K562 (cell line): Measurements from ENCODE around the gene FASTK. TPM values are rescaled to one million over a fixed set of nuclear protein-coding genes. Genes with fewer than 3 reads are reported as not detected.

Experiments
- CBX1 ChIP-seq: sonication (generic); IDR thresholded peaks from 2 replicates; pipeline ENCODE4 v1.6.1; 2016; ENCODE audit warnings: antibody characterized with exemption, low read depth, mild to moderate bottlenecking
- ELF2 ChIP-seq: fragments of 250-450 bp; sonication (Bioruptor Pico); IDR thresholded peaks from 2 replicates; pipeline ENCODE4 v1.5.0; 2021; ENCODE audit warnings: mild to moderate bottlenecking
- FOXP1 ChIP-seq: sonication (generic); formaldehyde crosslinking; IDR thresholded peaks from 2 replicates; pipeline ENCODE4 v1.8.0; 2022; ENCODE audit warnings: mild to moderate bottlenecking, missing genetic modification reagents
- GATA2 ChIP-seq: sonication (generic); formaldehyde crosslinking; IDR thresholded peaks from 2 replicates; pipeline ENCODE4 v1.4.0; 2020; ENCODE audit warnings: mild to moderate bottlenecking, missing genetic modification reagents
- HDGF ChIP-seq: fragments of 450-650 bp; IDR thresholded peaks from 2 replicates; pipeline ENCODE4 v1.6.1; 2016
- RNF2 ChIP-seq: sonication (generic); IDR thresholded peaks from 2 replicates; pipeline ENCODE4 v1.6.1; 2016
- SLC30A9 ChIP-seq: fragments of 250-450 bp; sonication (Bioruptor Pico); IDR thresholded peaks from 2 replicates; pipeline ENCODE4 v1.8.0; 2022; ENCODE audit warnings: mild to moderate bottlenecking, moderate library complexity
- SMAD4 ChIP-seq: fragments of 250-450 bp; sonication (Bioruptor Pico); conservative IDR thresholded peaks from 2 replicates; pipeline ENCODE4 v1.8.0; 2021; ENCODE audit warnings: inconsistent platforms, mild to moderate bottlenecking, moderate library complexity
- SMARCB1 ChIP-seq: IDR thresholded peaks from 2 replicates; pipeline ENCODE4 v1.6.1; 2011; ENCODE audit warnings: improper control_type of control experiment, low read depth; ENCODE audit not compliant: insufficient read length
- ZBTB40 ChIP-seq, 2 experiments: fragments of 450-650 bp in 1 of 2; sonication (generic) in 1 of 2; formaldehyde crosslinking in 1 of 2; IDR thresholded peaks; 2 replicates each; pipeline versions ENCODE4 v1.7.1 to v1.9.0; 2016 to 2022; ENCODE audit warnings: inconsistent platforms in 1 of 2, mild to moderate bottlenecking in 1 of 2, missing genetic modification reagents in 1 of 2
- ZNF174 ChIP-seq: fragments of 250-450 bp; sonication (Bioruptor Pico); IDR thresholded peaks from 2 replicates; pipeline ENCODE4 v1.4.0; 2020; ENCODE audit warnings: mild to moderate bottlenecking
- ZNF274 ChIP-seq: IDR thresholded peaks from 2 replicates; pipeline ENCODE4 v1.6.1; 2011; ENCODE audit warnings: low read depth, mild to moderate bottlenecking, low read length, moderate library complexity, borderline replicate concordance
- ZNF282 ChIP-seq: sonication (generic); formaldehyde crosslinking; IDR thresholded peaks from 2 replicates; pipeline ENCODE4 v1.8.1; 2023; ENCODE audit warnings: missing genetic modification reagents
- ZNF592 ChIP-seq: fragments of 450-650 bp; IDR thresholded peaks from 2 replicates; pipeline ENCODE4 v1.6.1; 2017; ENCODE audit warnings: antibody characterized with exemption, mild to moderate bottlenecking
- polyA plus RNA-seq, 8 experiments: library from polyadenylated mRNA; depleted of rRNA in 4 of 8; stranded (reverse) in 5 of 8; unstranded in 3 of 8; fragments of >200 nt; fragmentation: Nextera tagmentation in 2 of 8; fragmentation: Illumina TruSeq in 1 of 8; extraction: Ambion mirVana in 2 of 8; extraction: Trizol in 1 of 8; gene quantifications; 2 replicates each; pipeline versions ENCODE4 v1.2.1 to v1.2.3, GENCODE V29; 2011 to 2014; ENCODE audit warnings: inconsistent platforms in 1 of 8, missing spikeins in 1 of 8
- total RNA-seq, 7 experiments: library from RNA; depleted of rRNA in 6 of 7; stranded (reverse); fragments of >200 nt in 6 of 7; fragmentation: Illumina TruSeq in 2 of 7; extraction: Trizol in 2 of 7; gene quantifications; 2 replicates each; pipeline versions ENCODE4 v1.2.1 to v1.2.3, GENCODE V29; 2011 to 2021; ENCODE audit warnings: low replicate concordance in 1 of 7

The FASTK gene
- total and polyA plus RNA-seq, 9 of the 15 experiments (the other 6 are each of a cell fraction or from before 2014, with no cell fraction given): 0.51 to 150 (median 48.2) TPM

GRCh38 chr7:151082141-151083070 lies 1.8 kb upstream of the FASTK start (continued):
- peak; percentile 45; the same call in 1 of the 2 replicates for TF ChIP-seq ZBTB40 (IDR thresholded peaks at IDR 0.05)
- TF ChIP-seq ZBTB40 (CRISPR knock-in tag; IDR thresholded peaks at IDR 0.05): no peak
- no peak for TF ChIP-seq ZNF282 (CRISPR knock-in tag)
- TF ChIP-seq ZNF274: no peak
- TF ChIP-seq ELF2 (CRISPR knock-in tag): no peak
- TF ChIP-seq GATA2 (CRISPR knock-in tag): no peak
- 0 out of 2 replicates have a peak, but pooled peaks have one; percentile 21 for TF ChIP-seq SMAD4 (CRISPR knock-in tag)
- no peak for TF ChIP-seq SMARCB1
- TF ChIP-seq FOXP1 (CRISPR knock-in tag): no peak; the same call in 1 of the 2 replicates
- peak; percentile 18; the same call in 1 of the 2 replicates for TF ChIP-seq CBX1
- no peak for TF ChIP-seq ZNF592
- TF ChIP-seq ZNF174 (CRISPR knock-in tag): no peak
- no peak; the same call in 1 of the 2 replicates for TF ChIP-seq HDGF
- TF ChIP-seq SLC30A9 (CRISPR knock-in tag): no peak
- TF ChIP-seq RNF2: no peak
